GM19467 (cell line): ENCODE results near the gene PFKFB2.

Source experiments
- ATAC-seq: cut with Tn5 transposase; IDR thresholded peaks from one replicate; pipeline ENCODE4 v1.9.1; 2021; ENCODE audit warnings: mild to moderate bottlenecking, moderate library complexity; ENCODE audit not compliant: unreplicated experiment

PFKFB2 gene

GRCh38 chr1:207088161-207088560, 35.1 kb downstream of the PFKFB2 start:
- no peak for ATAC-seq

DNA sequence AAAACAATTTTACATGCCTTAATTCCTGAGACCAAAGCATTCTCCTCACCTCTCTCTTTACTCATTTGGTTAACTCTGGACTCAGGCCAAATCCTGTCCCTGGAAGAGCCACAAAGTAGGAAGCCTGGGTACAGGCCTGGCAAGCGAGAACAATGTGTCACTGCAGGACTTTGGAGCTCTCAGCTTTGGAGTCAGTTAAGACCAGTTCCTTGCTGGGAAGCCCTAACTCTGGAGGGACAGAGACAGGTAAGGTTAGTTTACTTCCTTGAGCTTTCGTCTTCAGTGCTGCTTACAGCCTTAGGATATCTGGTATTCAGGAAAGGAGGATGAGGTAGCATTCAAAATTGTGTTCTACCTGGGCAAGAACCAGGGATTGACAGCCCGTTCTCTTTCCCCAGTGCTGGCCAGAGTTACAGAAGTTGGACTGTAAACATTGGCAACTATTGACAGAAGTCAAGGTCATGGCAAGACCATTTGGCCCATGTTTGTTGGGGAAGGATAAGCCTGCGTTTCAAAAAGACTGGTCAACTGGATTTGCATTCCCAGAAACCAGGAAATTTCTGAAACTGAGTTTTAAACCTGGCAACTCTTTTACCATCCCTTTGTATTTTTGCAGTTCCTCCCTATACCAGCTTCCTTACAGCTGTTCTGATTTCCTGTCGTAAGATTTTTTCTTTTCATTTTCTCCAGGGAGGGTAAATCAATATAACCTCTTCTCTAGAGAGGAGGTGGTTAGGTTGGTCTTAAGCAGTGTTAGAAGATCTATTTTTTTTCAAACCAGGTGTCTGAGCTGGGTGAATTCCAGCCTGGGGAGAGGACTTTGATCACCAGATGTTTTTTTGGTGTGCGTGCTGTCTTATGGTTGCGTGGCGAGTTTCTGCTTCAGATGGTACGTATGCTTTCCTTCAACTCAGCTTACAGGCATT, 35.9 kb downstream of the PFKFB2 start, which contains the start of gene C4BPB:
Gene C4BPB, plus strand, starts transcription at position 160 of the 926 bp plus-strand sequence. Its CDS starts 672 bp downstream, at position 832.
- ATAC-seq, result no peak

DNA sequence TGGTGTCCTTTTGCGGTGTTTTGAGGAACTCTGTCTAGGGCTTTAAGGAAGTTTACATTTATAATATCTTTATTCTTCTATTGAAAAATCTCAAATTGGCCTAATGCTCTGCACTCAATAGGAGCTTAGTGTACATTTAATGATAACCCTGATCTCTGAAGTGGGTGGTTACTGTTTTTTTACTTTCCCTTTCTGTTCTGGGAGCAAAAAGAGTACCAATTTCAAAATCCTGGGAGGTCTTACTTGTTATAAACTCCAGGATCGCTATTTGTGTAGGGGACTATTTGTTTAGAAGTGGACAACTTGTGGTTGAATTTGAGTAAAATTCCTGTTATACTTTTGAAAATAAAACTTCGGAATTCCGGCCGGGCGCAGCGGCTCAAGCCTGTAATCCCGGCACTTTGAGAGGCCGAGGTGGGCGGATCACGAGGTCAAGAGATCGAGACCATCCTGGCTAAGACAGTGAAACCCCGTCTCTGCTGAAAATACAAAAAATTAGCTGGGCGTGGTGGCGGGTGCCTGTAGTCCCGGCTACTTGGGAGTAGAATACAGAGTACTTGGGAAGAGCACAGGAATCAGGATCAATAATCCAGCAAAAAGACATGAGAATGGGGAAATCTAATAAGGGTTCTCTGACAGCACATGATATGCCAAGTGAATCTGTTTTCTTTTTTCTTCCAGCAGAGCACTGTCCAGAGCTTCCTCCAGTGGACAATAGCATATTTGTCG, 36.7 kb downstream of the PFKFB2 start:
- no peak for ATAC-seq

GRCh38 chr1:207091200-207091908, 38.3 kb downstream of the PFKFB2 start:
- no peak for ATAC-seq

GRCh38 chr1:207093944-207094343, 40.9 kb downstream of the PFKFB2 start:
- no peak for ATAC-seq

GRCh38 chr1:207097871-207098324, 44.8 kb downstream of the PFKFB2 start:
- no peak for ATAC-seq

DNA sequence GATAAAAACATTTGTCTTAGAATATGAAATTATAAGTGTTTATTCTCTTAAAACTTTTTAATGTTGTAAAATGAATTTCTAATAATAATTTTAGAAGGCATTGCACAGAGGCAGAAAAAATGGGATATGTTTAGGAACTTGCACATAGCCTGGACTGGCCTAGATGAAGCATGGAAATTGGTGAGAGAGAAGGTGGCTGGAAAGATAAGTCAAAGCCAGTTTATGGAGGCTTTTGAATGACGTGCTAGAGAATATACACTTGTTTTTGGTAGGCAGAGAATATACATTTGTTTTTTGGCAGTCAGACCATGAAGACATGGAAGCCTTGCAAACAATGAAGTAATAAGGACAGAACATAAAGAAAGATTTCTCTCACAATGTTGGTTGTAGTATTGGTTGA, 48.6 kb downstream of the PFKFB2 start:
- ATAC-seq, result no peak

DNA sequence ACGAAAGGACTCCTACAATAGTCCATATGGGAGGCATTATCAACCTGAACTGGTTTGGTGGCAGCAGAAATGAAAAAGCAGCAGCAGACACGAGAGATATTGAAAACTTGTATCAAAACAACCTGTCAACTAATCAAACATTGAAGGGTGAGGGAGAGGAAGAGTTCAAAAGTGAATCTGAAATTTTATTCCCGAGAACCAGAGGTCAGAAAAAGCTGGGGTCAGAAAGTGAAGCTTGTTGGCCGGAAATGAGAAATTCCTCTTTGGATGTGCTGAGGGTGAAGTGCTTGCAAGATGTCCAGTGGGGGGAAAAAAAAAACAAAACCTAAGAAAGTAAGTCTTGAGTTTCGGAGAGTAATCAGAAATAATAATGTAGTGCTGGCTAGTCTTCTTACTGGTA, 49.1 kb downstream of the PFKFB2 start:
- no peak for ATAC-seq

- no peak for ATAC-seq
Observed at GRCh38 chr1:207102659-207103058, 49.6 kb downstream of the PFKFB2 start.

DNA sequence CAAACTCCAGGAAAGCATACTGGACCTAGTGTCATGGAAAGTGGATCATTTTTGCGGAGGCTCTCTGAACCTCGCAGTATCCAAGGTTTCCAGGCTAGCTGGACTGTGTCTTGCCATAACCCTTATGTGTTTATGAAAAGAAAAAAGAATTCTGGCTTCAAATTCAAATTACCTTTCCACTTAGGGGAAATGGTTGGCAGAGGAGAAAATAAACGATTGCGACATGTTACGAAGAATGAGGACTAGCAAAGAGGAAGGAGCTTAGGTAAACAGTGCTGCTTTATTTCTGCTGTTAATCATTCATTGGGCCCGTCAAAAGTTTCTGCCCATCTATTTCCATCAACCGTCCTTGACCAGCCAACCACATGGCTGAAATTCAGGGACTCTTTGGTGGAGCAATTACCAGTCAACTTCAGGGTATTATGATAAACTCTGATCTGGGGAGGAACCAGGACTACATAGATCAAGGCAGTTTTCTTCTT, 50.9 kb downstream of the PFKFB2 start, which contains the start of gene C4BPA:
Gene C4BPA, plus strand, starts transcription at position 342 of the 482 bp plus-strand sequence. CDS start 8,793 bp downstream, outside the sequence.
- no peak for ATAC-seq

GRCh38 chr1:207109004-207109403, 55.9 kb downstream of the PFKFB2 start:
- no peak for ATAC-seq

- no peak for ATAC-seq
Observed at GRCh38 chr1:207112616-207113296, 59.7 kb downstream of the PFKFB2 start.

- ATAC-seq, result no peak
Observed at GRCh38 chr1:207115269-207115668, 62.2 kb downstream of the PFKFB2 start.

DNA sequence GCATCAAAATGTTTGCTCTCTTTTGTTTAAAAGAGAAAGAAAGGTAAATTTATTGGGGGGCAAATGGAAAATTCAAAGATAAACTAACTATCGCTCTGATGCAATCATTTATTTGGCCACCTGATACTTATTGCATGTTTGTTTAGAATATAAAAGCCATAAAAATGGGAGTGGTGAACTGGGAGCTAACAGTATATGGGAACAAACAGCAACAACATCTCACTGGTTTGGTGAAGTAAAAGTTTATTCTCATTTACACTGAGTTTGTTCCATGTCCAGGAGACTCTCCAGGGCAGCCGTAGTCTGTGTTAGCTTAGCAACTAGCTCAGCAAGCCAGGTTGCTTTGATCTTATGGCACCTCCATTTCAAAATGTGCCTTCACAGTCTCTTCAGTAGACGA, 71.3 kb downstream of the PFKFB2 start:
- no peak for ATAC-seq

DNA sequence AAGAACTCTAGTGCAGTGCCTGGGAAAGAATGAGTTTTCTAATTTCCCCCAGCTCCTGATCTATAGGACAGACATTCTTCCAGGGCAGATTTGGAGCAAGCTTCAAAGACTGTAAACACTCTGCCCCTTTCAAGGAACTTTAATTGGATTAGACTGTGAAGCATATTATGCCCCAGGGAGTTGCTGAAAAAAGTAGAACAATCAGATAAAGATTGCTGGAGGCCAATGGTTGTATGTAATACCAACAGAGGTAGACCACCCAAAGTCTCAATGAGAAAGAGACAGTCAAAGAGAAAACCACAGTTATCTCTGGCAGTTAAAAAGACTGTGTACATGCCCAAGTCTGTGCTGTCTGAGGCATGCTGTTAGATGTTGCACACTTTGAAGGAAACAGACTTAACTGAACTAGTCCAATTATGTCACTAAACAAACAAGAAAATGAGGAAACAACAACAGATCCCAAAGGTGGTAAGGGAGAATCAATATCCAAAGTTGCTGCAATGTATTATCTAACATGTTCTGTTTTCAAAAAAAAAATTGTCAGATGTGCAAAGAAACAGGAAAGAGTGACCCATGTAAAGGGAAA, 75.4 kb downstream of the PFKFB2 start:
- no peak for ATAC-seq

GRCh38 chr1:207129053-207129452, 76.0 kb downstream of the PFKFB2 start:
- ATAC-seq, result no peak
